Astrocyte (in vitro differentiated cells and primary cell): Measurements from ENCODE around the gene DPM1.

Experiments used
- CTCF ChIP-seq: IDR thresholded peaks from 2 replicates; pipeline ENCODE4 v1.5.1; 2011; ENCODE audit warnings: low read depth, mild to moderate bottlenecking, inconsistent platforms, low read length, moderate library complexity; ENCODE audit not compliant: insufficient read depth
- EZH2 ChIP-seq: IDR thresholded peaks from 2 replicates; pipeline ENCODE4 v1.6.1; 2012; ENCODE audit warnings: mild to moderate bottlenecking, low read length, inconsistent platforms; ENCODE audit not compliant: insufficient read depth

DNA sequence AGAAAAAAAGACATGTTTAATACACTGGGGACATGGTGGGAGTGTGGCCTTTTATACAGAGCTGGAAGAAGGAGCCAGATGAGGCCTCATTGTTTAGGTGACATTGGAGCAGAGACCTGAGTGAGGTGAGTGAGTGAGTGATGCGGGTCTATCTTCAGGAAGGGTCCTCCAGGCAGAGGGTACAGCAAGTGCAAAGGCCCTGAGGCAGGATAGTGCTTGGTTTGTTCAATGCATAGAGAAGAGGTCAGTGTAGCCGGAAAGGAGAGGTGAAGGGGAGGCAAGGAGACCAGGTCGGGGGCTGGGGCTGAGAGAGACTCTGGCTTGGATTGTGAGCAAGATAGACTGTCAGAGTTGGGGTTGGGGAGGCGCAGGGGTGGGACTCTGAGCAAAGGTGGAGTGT, 41.0 kb upstream of the DPM1 start:
- TF ChIP-seq CTCF (no peak), EZH2 (no peak)
